HepG2 (cell line): Measurements from ENCODE around the gene TMX2. TPM values are rescaled to one million over a fixed set of nuclear protein-coding genes. Genes with fewer than 3 reads are reported as not detected.

Experiments used
- CBFB ChIP-seq: sonication (generic); formaldehyde crosslinking; IDR thresholded peaks from 2 replicates; pipeline ENCODE4 v1.4.0; 2020; ENCODE audit warnings: missing genetic modification reagents
- ELF3 ChIP-seq: IDR thresholded peaks from 2 replicates; pipeline ENCODE4 v1.6.1; 2016; ENCODE audit warnings: missing genetic modification reagents, missing compliant biosample characterization
- ETV6 ChIP-seq: sonication (generic); formaldehyde crosslinking; conservative IDR thresholded peaks from 2 replicates; pipeline ENCODE4 v1.4.0; 2020; ENCODE audit warnings: missing genetic modification reagents
- FOXC1 ChIP-seq: sonication (generic); formaldehyde crosslinking; IDR thresholded peaks from 2 replicates; pipeline ENCODE4 v1.8.0; 2022; ENCODE audit warnings: mild to moderate bottlenecking, missing genetic modification reagents, borderline replicate concordance
- GLI4 ChIP-seq: sonication (generic); formaldehyde crosslinking; IDR thresholded peaks from 2 replicates; pipeline ENCODE4 v1.5.1; 2020; ENCODE audit warnings: missing genetic modification reagents, mild to moderate bottlenecking, moderate library complexity, borderline replicate concordance
- MXD4 ChIP-seq: IDR thresholded peaks from 2 replicates; pipeline ENCODE4 v1.6.1; 2016; ENCODE audit warnings: mild to moderate bottlenecking, missing biosample characterization, missing genetic modification reagents
- PREB ChIP-seq: sonication (generic); formaldehyde crosslinking; IDR thresholded peaks from 2 replicates; pipeline ENCODE4 v1.4.0; 2020; ENCODE audit warnings: missing genetic modification reagents
- RBM22 ChIP-seq: fragments of 200-400 bp; formaldehyde crosslinking; optimal IDR thresholded peaks from 2 replicates; pipeline ENCODE3; 2017; ENCODE audit warnings: mild to moderate bottlenecking, low read length, moderate library complexity
- RFXAP ChIP-seq: sonication (generic); formaldehyde crosslinking; IDR thresholded peaks from 2 replicates; pipeline ENCODE4 v1.4.0; 2020; ENCODE audit warnings: missing genetic modification reagents, borderline replicate concordance
- SKIL ChIP-seq: sonication (generic); formaldehyde crosslinking; IDR thresholded peaks from 2 replicates; pipeline ENCODE4 v1.8.0; 2022; ENCODE audit warnings: missing genetic modification reagents, mild to moderate bottlenecking, moderate library complexity, borderline replicate concordance
- SOX13 ChIP-seq, 3 experiments: fragments of 450-650 bp in 1 of 3; sonication (generic) in 1 of 3; formaldehyde crosslinking in 1 of 3; IDR thresholded peaks in 2 of 3; conservative IDR thresholded peaks in 1 of 3; 2 replicates each; pipeline versions ENCODE4 v1.5.0 to v1.6.1; 2016 to 2020; ENCODE audit warnings: antibody characterized with exemption in 1 of 3, mild to moderate bottlenecking in 1 of 3, missing compliant biosample characterization in 1 of 3, missing genetic modification reagents in 1 of 3, moderate library complexity in 1 of 3
- SSRP1 ChIP-seq: IDR thresholded peaks from 2 replicates; pipeline ENCODE4 v1.6.1; 2016; ENCODE audit warnings: control low read depth
- ZMAT3 ChIP-seq: sonication (generic); formaldehyde crosslinking; conservative IDR thresholded peaks from 2 replicates; pipeline ENCODE4 v1.7.0; 2021; ENCODE audit warnings: missing genetic modification reagents
- ZNF251 ChIP-seq: sonication (generic); formaldehyde crosslinking; IDR thresholded peaks from 2 replicates; pipeline ENCODE4 v1.9.0; 2021; ENCODE audit warnings: mild to moderate bottlenecking, missing genetic modification reagents
- ZNF484 ChIP-seq: sonication (generic); formaldehyde crosslinking; IDR thresholded peaks from 2 replicates; pipeline ENCODE4 v1.5.1; 2020; ENCODE audit warnings: mild to moderate bottlenecking, low read depth, missing genetic modification reagents, borderline replicate concordance
- ZNF576 ChIP-seq: sonication (generic); formaldehyde crosslinking; IDR thresholded peaks from 2 replicates; pipeline ENCODE4 v1.4.0; 2020; ENCODE audit warnings: mild to moderate bottlenecking, missing genetic modification reagents
- ZNF672 ChIP-seq: sonication (generic); formaldehyde crosslinking; IDR thresholded peaks from 2 replicates; pipeline ENCODE4 v1.8.1; 2022; ENCODE audit warnings: missing genetic modification reagents
- polyA plus RNA-seq, 8 experiments: library from polyadenylated mRNA; depleted of rRNA in 3 of 8; stranded (reverse) in 7 of 8; unstranded in 1 of 8; fragments of >200 nt; fragmentation: Illumina TruSeq in 4 of 8; extraction: Trizol in 4 of 8; gene quantifications; 2 replicates each; pipeline versions ENCODE4 v1.2.1 to v1.2.3, GENCODE V29; 2011 to 2016; ENCODE audit warnings: low read depth in 4 of 8, missing spikeins in 1 of 8, mixed read lengths in 1 of 8; ENCODE audit not compliant: insufficient read depth in 1 of 8
- total RNA-seq, 5 experiments: library from RNA; depleted of rRNA; stranded (reverse); fragments of >200 nt; fragmentation: Illumina TruSeq; extraction: Trizol; gene quantifications; 2 replicates each; pipeline ENCODE4 v1.2.3, GENCODE V29; 2016; ENCODE audit warnings: low read depth in 1 of 5
- TF ChIP-seq, protein P1 (sequence below), 2 experiments: sonication (generic) in 1 of 2; formaldehyde crosslinking in 1 of 2; IDR thresholded peaks; 2 replicates each; pipeline versions ENCODE4 v1.4.0 to v1.6.1; 2018 to 2020; ENCODE audit warnings: missing genetic modification reagents in 2 of 2, borderline replicate concordance in 1 of 2, low read depth in 1 of 2, mild to moderate bottlenecking in 1 of 2, missing biosample characterization in 1 of 2
- TF ChIP-seq, protein P2 (sequence below): sonication (generic); formaldehyde crosslinking; IDR thresholded peaks from 2 replicates; pipeline ENCODE4 v1.4.0; 2020; ENCODE audit warnings: missing genetic modification reagents

The TMX2 gene
- total and polyA plus RNA-seq, 2 of the 13 experiments (the other 11 are each of a cell fraction or from before 2014, with no cell fraction given) = 84.5 to 129 TPM

GRCh38 chr11:57761301-57762234, 49.2 kb downstream of the TMX2 start, which contains the start of gene CTNND1 (continued):
- TF ChIP-seq PREB (CRISPR knock-in tag) (no peak), MXD4 (CRISPR knock-in tag) (0 out of 2 replicates have a peak, but pooled peaks have one; percentile 31), ZNF251 (CRISPR knock-in tag) (no peak), ETV6 (CRISPR knock-in tag) (no peak), RBM22 (no peak), ELF3 (CRISPR knock-in tag) (peak; percentile 68; the same call in 1 of the 2 replicates), CBFB (CRISPR knock-in tag) (no peak), FOXC1 (no peak), ZNF484 (CRISPR knock-in tag) (no peak), SKIL (CRISPR knock-in tag) (no peak), SOX13 (IDR thresholded peaks at IDR 0.05) (no peak), SOX13 (CRISPR knock-in tag; conservative IDR thresholded peaks at IDR 0.05 in 1 of 2, IDR thresholded peaks at IDR 0.05 in 1 of 2) (peak in 1 of 2 experiments; percentile 65; a peak in 2 of 4 replicates), ZMAT3 (CRISPR knock-in tag) (no peak), ZNF576 (CRISPR knock-in tag) (no peak), ZNF672 (CRISPR knock-in tag) (no peak), GLI4 (CRISPR knock-in tag) (no peak), RFXAP (CRISPR knock-in tag) (0 out of 2 replicates have a peak, but pooled peaks have one; percentile 45), SSRP1 (no peak)
- TF ChIP-seq, protein P1, sequence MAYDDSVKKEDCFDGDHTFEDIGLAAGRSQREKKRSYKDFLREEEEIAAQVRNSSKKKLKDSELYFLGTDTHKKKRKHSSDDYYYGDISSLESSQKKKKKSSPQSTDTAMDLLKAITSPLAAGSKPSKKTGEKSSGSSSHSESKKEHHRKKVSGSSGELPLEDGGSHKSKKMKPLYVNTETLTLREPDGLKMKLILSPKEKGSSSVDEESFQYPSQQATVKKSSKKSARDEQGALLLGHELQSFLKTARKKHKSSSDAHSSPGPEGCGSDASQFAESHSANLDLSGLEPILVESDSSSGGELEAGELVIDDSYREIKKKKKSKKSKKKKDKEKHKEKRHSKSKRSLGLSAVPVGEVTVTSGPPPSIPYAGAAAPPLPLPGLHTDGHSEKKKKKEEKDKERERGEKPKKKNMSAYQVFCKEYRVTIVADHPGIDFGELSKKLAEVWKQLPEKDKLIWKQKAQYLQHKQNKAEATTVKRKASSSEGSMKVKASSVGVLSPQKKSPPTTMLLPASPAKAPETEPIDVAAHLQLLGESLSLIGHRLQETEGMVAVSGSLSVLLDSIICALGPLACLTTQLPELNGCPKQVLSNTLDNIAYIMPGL (CRISPR knock-in tag; IDR thresholded peaks at IDR 0.05; ENCODE audit: borderline replicate concordance in 1 of 2, low read depth in 1 of 2) = peak; percentile 53 to 58; a peak in 3 of 4 replicates
- TF ChIP-seq, protein P2, sequence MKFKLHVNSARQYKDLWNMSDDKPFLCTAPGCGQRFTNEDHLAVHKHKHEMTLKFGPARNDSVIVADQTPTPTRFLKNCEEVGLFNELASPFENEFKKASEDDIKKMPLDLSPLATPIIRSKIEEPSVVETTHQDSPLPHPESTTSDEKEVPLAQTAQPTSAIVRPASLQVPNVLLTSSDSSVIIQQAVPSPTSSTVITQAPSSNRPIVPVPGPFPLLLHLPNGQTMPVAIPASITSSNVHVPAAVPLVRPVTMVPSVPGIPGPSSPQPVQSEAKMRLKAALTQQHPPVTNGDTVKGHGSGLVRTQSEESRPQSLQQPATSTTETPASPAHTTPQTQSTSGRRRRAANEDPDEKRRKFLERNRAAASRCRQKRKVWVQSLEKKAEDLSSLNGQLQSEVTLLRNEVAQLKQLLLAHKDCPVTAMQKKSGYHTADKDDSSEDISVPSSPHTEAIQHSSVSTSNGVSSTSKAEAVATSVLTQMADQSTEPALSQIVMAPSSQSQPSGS = peak; percentile 95
